Effector memory CD8-positive, alpha-beta T cell (primary cell): Measurements from ENCODE around the gene KRT6A.

ENCODE experiments used
- ATAC-seq: fragments of 150-1000 bp; cut with Tn5 transposase; replicated peaks from 2 replicates; pipeline ENCODE4 v1.10.0; 2021; ENCODE audit warnings: mild to moderate bottlenecking, moderate library complexity
- DNase-seq, 3 experiments: peaks; one replicate each; pipeline ENCODE4 v3.0.0; 2021
- H3K27ac Mint-ChIP-seq, 2 donors: one replicate each; pipeline ENCODE4 v1.8.0; 2022; ENCODE audit warnings: mild to moderate bottlenecking in 2 of 2, mixed read lengths in 2 of 2, moderate library complexity in 2 of 2
- H3K27me3 Mint-ChIP-seq, 2 donors: one replicate each; pipeline ENCODE4 v1.8.0; 2022; ENCODE audit warnings: mixed read lengths in 2 of 2
- H3K36me3 Mint-ChIP-seq: one replicate; pipeline ENCODE4 v1.8.0; 2022; ENCODE audit warnings: mild to moderate bottlenecking, moderate library complexity, mixed read lengths; ENCODE audit not compliant: insufficient read depth
- H3K4me1 Mint-ChIP-seq, 2 donors: one replicate each; pipeline ENCODE4 v1.8.0; 2022; ENCODE audit warnings: low read depth in 2 of 2, mixed read lengths in 2 of 2
- H3K4me3 Mint-ChIP-seq, 2 donors: one replicate each; pipeline ENCODE4 v1.8.0; 2022; ENCODE audit warnings: mild to moderate bottlenecking in 2 of 2, mixed read lengths in 2 of 2, moderate library complexity in 2 of 2
- H3K9me3 Mint-ChIP-seq, 2 donors: one replicate each; pipeline ENCODE4 v1.8.0; 2022; ENCODE audit warnings: mixed read lengths in 2 of 2
- total RNA-seq, 9 experiments: gene quantifications; one replicate each; lab custom pipeline; 2026; lab: John Stamatoyannopoulos, UW

KRT6A gene
- 0 reads per million in 9 experiments for total RNA-seq

- no peaks in the 10 kb centered on the region for H3K9me3 Mint-ChIP-seq
- H3K27me3 Mint-ChIP-seq = peaks cover 32 to 90% of the 10 kb centered on the region in 2 donors
- no peak within 1 kb of the TSS for H3K4me3 Mint-ChIP-seq
- peaks cover 3% of the 10 kb centered on the region for H3K36me3 Mint-ChIP-seq
- H3K4me1 Mint-ChIP-seq = peaks cover 4 to 5% of the 10 kb centered on the region in 2 donors
- no peak within 1 kb of the TSS for H3K27ac Mint-ChIP-seq
- DNase-seq (no peak), ATAC-seq (no peak)
Observed at GRCh38 chr12:52493172-52493571, at the start of gene KRT6A. TSS of gene KRT6A (minus strand) at chr12:52493257. CDS start at chr12:52493188, 69 bp downstream.

GRCh38 chr12:52542157-52542556, 49.1 kb upstream of the KRT6A start:
- no peak for ATAC-seq
- no peak overlapping the region for H3K4me3 Mint-ChIP-seq
- no peaks in the 10 kb centered on the region for H3K9me3 Mint-ChIP-seq
- peak overlapping the region in 1 of 2 donors; percentile 71 for H3K27ac Mint-ChIP-seq
- H3K27me3 Mint-ChIP-seq = peaks cover 0 to 60% of the 10 kb centered on the region in 2 donors
- no peak for DNase-seq
- peaks cover 10 to 25% of the 10 kb centered on the region in 2 donors for H3K4me1 Mint-ChIP-seq
- no peaks in the 10 kb centered on the region for H3K36me3 Mint-ChIP-seq

GRCh38 chr12:52541709-52542108, 48.7 kb upstream of the KRT6A start:
- Mint-ChIP-seq H3K27me3 (peaks cover 0 to 57% of the 10 kb centered on the region in 2 donors), H3K9me3 (no peaks in the 10 kb centered on the region), H3K36me3 (no peaks in the 10 kb centered on the region), H3K27ac (peak overlapping the region in 1 of 2 donors; percentile 71), H3K4me1 (peaks cover 10 to 23% of the 10 kb centered on the region in 2 donors), H3K4me3 (no peak overlapping the region)
- DNase-seq (no peak), ATAC-seq (no peak)

- H3K36me3 Mint-ChIP-seq = no peaks in the 10 kb centered on the region
- no peak overlapping the region for H3K27ac Mint-ChIP-seq
- ATAC-seq (no peak), DNase-seq (no peak)
- peaks cover 0 to 48% of the 10 kb centered on the region in 2 donors for H3K27me3 Mint-ChIP-seq
- peaks cover 8 to 14% of the 10 kb centered on the region in 2 donors for H3K4me1 Mint-ChIP-seq
- H3K4me3 Mint-ChIP-seq = no peak overlapping the region
- H3K9me3 Mint-ChIP-seq = no peaks in the 10 kb centered on the region
Observed at GRCh38 chr12:52540531-52540930, 47.5 kb upstream of the KRT6A start.

GRCh38 chr12:52539821-52540173, 46.7 kb upstream of the KRT6A start:
- peaks cover 8 to 12% of the 10 kb centered on the region in 2 donors for H3K4me1 Mint-ChIP-seq
- DNase-seq = no peak
- H3K36me3 Mint-ChIP-seq = no peaks in the 10 kb centered on the region
- H3K9me3 Mint-ChIP-seq = no peaks in the 10 kb centered on the region
- no peak overlapping the region for H3K27ac Mint-ChIP-seq
- H3K4me3 Mint-ChIP-seq = no peak overlapping the region
- no peak for ATAC-seq
- H3K27me3 Mint-ChIP-seq = peaks cover 0 to 40% of the 10 kb centered on the region in 2 donors

GRCh38 chr12:52539083-52539820, 46.2 kb upstream of the KRT6A start:
- no peak for DNase-seq
- no peak overlapping the region for H3K4me3 Mint-ChIP-seq
- no peaks in the 10 kb centered on the region for H3K36me3 Mint-ChIP-seq
- peaks cover 8 to 12% of the 10 kb centered on the region in 2 donors for H3K4me1 Mint-ChIP-seq
- ATAC-seq = no peak
- H3K27me3 Mint-ChIP-seq = peaks cover 0 to 35% of the 10 kb centered on the region in 2 donors
- no peaks in the 10 kb centered on the region for H3K9me3 Mint-ChIP-seq
- H3K27ac Mint-ChIP-seq = no peak overlapping the region

- DNase-seq = no peak
- H3K9me3 Mint-ChIP-seq = no peaks in the 10 kb centered on the region
- H3K36me3 Mint-ChIP-seq = no peaks in the 10 kb centered on the region
- peaks cover 2 to 3% of the 10 kb centered on the region in 2 donors for H3K4me1 Mint-ChIP-seq
- ATAC-seq = no peak
- peaks cover 0 to 39% of the 10 kb centered on the region in 2 donors for H3K27me3 Mint-ChIP-seq
- no peak overlapping the region for H3K4me3 Mint-ChIP-seq
- H3K27ac Mint-ChIP-seq = no peak overlapping the region
Observed at GRCh38 chr12:52537101-52537500, 44.0 kb upstream of the KRT6A start.

GRCh38 chr12:52535574-52535973, 42.5 kb upstream of the KRT6A start:
- ATAC-seq = no peak
- no peaks in the 10 kb centered on the region for H3K9me3 Mint-ChIP-seq
- H3K27ac Mint-ChIP-seq = no peak overlapping the region
- H3K4me3 Mint-ChIP-seq = no peak overlapping the region
- peaks cover 4 to 5% of the 10 kb centered on the region in 2 donors for H3K4me1 Mint-ChIP-seq
- no peaks in the 10 kb centered on the region for H3K36me3 Mint-ChIP-seq
- peaks cover 0 to 51% of the 10 kb centered on the region in 2 donors for H3K27me3 Mint-ChIP-seq
- DNase-seq = no peak

GRCh38 chr12:52534482-52534881, 41.4 kb upstream of the KRT6A start:
- no peak for DNase-seq

GRCh38 chr12:52533686-52534470, 40.8 kb upstream of the KRT6A start:
- DNase-seq (no peak), ATAC-seq (no peak)
- H3K4me1 Mint-ChIP-seq = peaks cover 5 to 6% of the 10 kb centered on the region in 2 donors
- no peak overlapping the region for H3K27ac Mint-ChIP-seq
- no peak overlapping the region for H3K4me3 Mint-ChIP-seq
- no peaks in the 10 kb centered on the region for H3K9me3 Mint-ChIP-seq
- peaks cover 0 to 34% of the 10 kb centered on the region in 2 donors for H3K27me3 Mint-ChIP-seq
- H3K36me3 Mint-ChIP-seq = no peaks in the 10 kb centered on the region

More at GRCh38 chr12:52534482-52534881, 41.4 kb upstream of the KRT6A start:
- Mint-ChIP-seq H3K9me3 (no peaks in the 10 kb centered on the region), H3K27me3 (peaks cover 0 to 40% of the 10 kb centered on the region in 2 donors), H3K27ac (no peak overlapping the region), H3K36me3 (no peaks in the 10 kb centered on the region), H3K4me3 (no peak overlapping the region), H3K4me1 (peaks cover 6% of the 10 kb centered on the region in 2 donors)
- ATAC-seq = no peak

GRCh38 chr12:52532636-52533035, 39.6 kb upstream of the KRT6A start:
- Mint-ChIP-seq H3K4me3 (no peak overlapping the region), H3K36me3 (no peaks in the 10 kb centered on the region), H3K27ac (no peak overlapping the region), H3K27me3 (peaks cover 0 to 29% of the 10 kb centered on the region in 2 donors), H3K9me3 (no peaks in the 10 kb centered on the region), H3K4me1 (peaks cover 6 to 7% of the 10 kb centered on the region in 2 donors)
- no peak for DNase-seq
- ATAC-seq = no peak

GRCh38 chr12:52531566-52532300, 38.7 kb upstream of the KRT6A start:
- Mint-ChIP-seq H3K27ac (peak overlapping the region in 1 of 2 donors; percentile 7), H3K9me3 (no peaks in the 10 kb centered on the region), H3K36me3 (no peaks in the 10 kb centered on the region), H3K4me3 (no peak overlapping the region), H3K27me3 (peaks cover 0 to 22% of the 10 kb centered on the region in 2 donors), H3K4me1 (peaks cover 11% of the 10 kb centered on the region in 2 donors)
- ATAC-seq (no peak), DNase-seq (no peak)

GRCh38 chr12:52530905-52531304, 37.8 kb upstream of the KRT6A start:
- H3K9me3 Mint-ChIP-seq = no peaks in the 10 kb centered on the region
- H3K27me3 Mint-ChIP-seq = peaks cover 0 to 22% of the 10 kb centered on the region in 2 donors
- H3K27ac Mint-ChIP-seq = no peak overlapping the region
- no peak for DNase-seq
- no peak for ATAC-seq
- H3K36me3 Mint-ChIP-seq = no peaks in the 10 kb centered on the region
- no peak overlapping the region for H3K4me3 Mint-ChIP-seq
- peaks cover 16 to 18% of the 10 kb centered on the region in 2 donors for H3K4me1 Mint-ChIP-seq
